GM23338 (cell line): Measurements from ENCODE around the gene ITGB2. TPM values are rescaled to one million over a fixed set of nuclear protein-coding genes. Genes with fewer than 3 reads are reported as not detected.

Source experiments
- ATAC-seq: fragments of 200-7000 bp; cut with Tn5 transposase; 3 replicates; pipeline ENCODE4 v1.9.1; 2020
- DNase-seq: peaks from one replicate; pipeline ENCODE4 v3.0.0-alpha.2; 2015; ENCODE audit warnings: low spot score
- H2AFZ ChIP-seq: fragments of 200-600 bp; sonication (generic); 2 replicates; pipeline ENCODE4 v1.8.0; 2016; ENCODE audit warnings: antibody characterized with exemption, mild to moderate bottlenecking, moderate library complexity
- H3F3A ChIP-seq: fragments of 200-600 bp; sonication (generic); replicated peaks from 2 replicates; pipeline ENCODE4 v1.8.0; 2017; ENCODE audit warnings: antibody characterized with exemption, mixed run types, low read depth
- H3K27ac ChIP-seq: fragments of 200-600 bp; sonication (generic); 2 replicates; pipeline ENCODE4 v1.6.1; 2016; ENCODE audit warnings: low read depth
- H3K27me3 ChIP-seq: fragments of 200-600 bp; sonication (generic); 2 replicates; pipeline ENCODE4 v1.8.0; 2016; ENCODE audit warnings: mild to moderate bottlenecking, mixed run types, moderate library complexity; ENCODE audit not compliant: insufficient read depth
- H3K36me3 ChIP-seq: fragments of 200-600 bp; sonication (generic); 2 replicates; pipeline ENCODE4 v1.8.0; 2016; ENCODE audit warnings: mild to moderate bottlenecking; ENCODE audit not compliant: insufficient read depth
- H3K4me1 ChIP-seq: fragments of 200-600 bp; sonication (generic); 2 replicates; pipeline ENCODE4 v1.8.0; 2016; ENCODE audit warnings: mild to moderate bottlenecking, moderate library complexity; ENCODE audit not compliant: insufficient read depth
- H3K4me2 ChIP-seq: fragments of 200-600 bp; sonication (generic); 2 replicates; pipeline ENCODE4 v1.7.1; 2017; ENCODE audit warnings: mixed run types
- H3K4me3 ChIP-seq: fragments of 200-600 bp; sonication (generic); 2 replicates; pipeline ENCODE4 v1.6.1; 2016; ENCODE audit warnings: mixed run types
- H3K79me2 ChIP-seq: fragments of 200-600 bp; sonication (generic); replicated peaks from 2 replicates; pipeline ENCODE4 v1.8.0; 2017; ENCODE audit warnings: mild to moderate bottlenecking; ENCODE audit not compliant: insufficient read depth
- H3K9me2 ChIP-seq: fragments of 200-600 bp; sonication (generic); 2 replicates; pipeline ENCODE4 v1.8.0; 2017; ENCODE audit not compliant: insufficient read depth
- H4K20me1 ChIP-seq: fragments of 200-600 bp; sonication (generic); replicated peaks from 2 replicates; pipeline ENCODE4 v1.8.0; 2017; ENCODE audit warnings: mild to moderate bottlenecking; ENCODE audit not compliant: insufficient read depth
- H3K27ac Mint-ChIP-seq: 2 replicates; pipeline ENCODE4 v1.8.0; 2020; ENCODE audit warnings: inconsistent platforms, mild to moderate bottlenecking, moderate library complexity, mixed read lengths
- H3K27me3 Mint-ChIP-seq: 3 replicates; pipeline ENCODE4 v1.8.0; 2022; ENCODE audit warnings: low read depth, mild to moderate bottlenecking, moderate library complexity, mixed read lengths, inconsistent platforms; ENCODE audit not compliant: insufficient read depth, poor library complexity
- H3K36me3 Mint-ChIP-seq: 3 replicates; pipeline ENCODE4 v1.8.0; 2021; ENCODE audit warnings: low read depth, mild to moderate bottlenecking, inconsistent platforms, moderate library complexity, mixed read lengths
- H3K4me1 Mint-ChIP-seq: 3 replicates; pipeline ENCODE4 v1.8.0; 2020; ENCODE audit warnings: mild to moderate bottlenecking, inconsistent platforms, mixed read lengths
- H3K4me3 Mint-ChIP-seq: 3 replicates; pipeline ENCODE4 v1.8.0; 2021; ENCODE audit warnings: moderate library complexity, mild to moderate bottlenecking, inconsistent platforms, mixed read lengths
- H3K9me3 Mint-ChIP-seq: 3 replicates; pipeline ENCODE4 v1.8.0; 2020; ENCODE audit warnings: moderate library complexity, mild to moderate bottlenecking, inconsistent platforms, mixed read lengths
- CREB1 ChIP-seq: fragments of 250-450 bp; sonication (Bioruptor Pico); IDR thresholded peaks from 2 replicates; pipeline ENCODE4 v1.5.0; 2020; ENCODE audit warnings: low read depth, mild to moderate bottlenecking, moderate library complexity
- CTCF ChIP-seq, 2 experiments: fragments of 200-600 bp in 1 of 2; sonication (generic) in 1 of 2; conservative IDR thresholded peaks; 2 replicates each; pipeline versions ENCODE4 v1.5.1 to v1.6.1; 2016 to 2017; ENCODE audit warnings: antibody characterized with exemption in 2 of 2, low read depth in 2 of 2, mild to moderate bottlenecking in 2 of 2, moderate library complexity in 1 of 2
- EZH2 ChIP-seq: fragments of 200-600 bp; sonication (generic); IDR thresholded peaks from one replicate; pipeline ENCODE4 v1.8.0; 2017; ENCODE audit warnings: antibody characterized with exemption, mild to moderate bottlenecking, low read depth; ENCODE audit not compliant: unreplicated experiment
- EZH2phosphoT487 ChIP-seq: fragments of 200-600 bp; sonication (generic); IDR thresholded peaks from one replicate; pipeline ENCODE4 v1.8.1; 2018; ENCODE audit warnings: antibody characterized with exemption; ENCODE audit not compliant: unreplicated experiment
- JUNB ChIP-seq: IDR thresholded peaks from one replicate; pipeline ENCODE4 v1.6.1; 2016; ENCODE audit warnings: antibody characterized with exemption; ENCODE audit not compliant: unreplicated experiment
- NANOG ChIP-seq: IDR thresholded peaks from 2 replicates; pipeline ENCODE4 v1.6.1; 2016; ENCODE audit warnings: antibody characterized with exemption, borderline replicate concordance
- REST ChIP-seq: IDR thresholded peaks from one replicate; pipeline ENCODE4 v1.6.1; 2018; ENCODE audit warnings: antibody characterized with exemption; ENCODE audit not compliant: unreplicated experiment
- STAT1 ChIP-seq: IDR thresholded peaks from one replicate; pipeline ENCODE4 v1.6.1; 2016; ENCODE audit warnings: antibody characterized with exemption; ENCODE audit not compliant: unreplicated experiment
- ZNF114 ChIP-seq: fragments of 250-450 bp; sonication (Bioruptor Pico); IDR thresholded peaks from 2 replicates; pipeline ENCODE4 v1.5.0; 2020; ENCODE audit warnings: mild to moderate bottlenecking, moderate library complexity
- polyA plus RNA-seq: library from polyadenylated mRNA; unstranded; fragments of >200 nt; fragmentation: Nextera tagmentation; extraction: Ambion mirVana; gene quantifications from 2 replicates; pipeline ENCODE4 v1.2.1, GENCODE V29; 2016
- total RNA-seq: library from RNA; depleted of rRNA; stranded (reverse); fragments of >200 nt; shearing (Covaris generic); gene quantifications from 2 replicates; pipeline ENCODE4 v1.2.3, GENCODE V29; 2014
- TF ChIP-seq, protein P1 (sequence below): IDR thresholded peaks from 2 replicates; pipeline ENCODE4 v1.6.1; 2016; ENCODE audit warnings: antibody characterized with exemption

Gene ITGB2
- total and polyA plus RNA-seq, 2 experiments from 2014 or later: 0.44 to 0.63 TPM

- TF ChIP-seq REST (no peak), EZH2phosphoT487 (no peak), CTCF (conservative IDR thresholded peaks at IDR 0.05; ENCODE audit: low read depth in 2 of 2) (no peak), JUNB (no peak), NANOG (no peak), STAT1 (no peak)
Measured at GRCh38 chr21:44881198-44881872, 39.4 kb downstream of the ITGB2 start (continued).

- Mint-ChIP-seq H3K4me1 (peaks cover 5% of the 10 kb centered on the region), H3K36me3 (no peaks in the 10 kb centered on the region), H3K4me3 (no peak overlapping the region), H3K27me3 (peaks cover 10% of the 10 kb centered on the region), H3K27ac (no peak overlapping the region), H3K9me3 (no peaks in the 10 kb centered on the region)
- H4K20me1 ChIP-seq: no peaks in the 10 kb centered on the region; the same call in 1 of the 2 replicates
- no peaks in the 10 kb centered on the region for H3K79me2 ChIP-seq
- no peaks in the 10 kb centered on the region for H3K9me2 ChIP-seq
- no peak overlapping the region for H3K4me2 ChIP-seq
- H3K36me3 ChIP-seq: no peaks in the 10 kb centered on the region
- H3K27me3 ChIP-seq: peaks cover 12% of the 10 kb centered on the region
- DNase-seq (no peak), ATAC-seq (no peak)
- H3K27ac ChIP-seq: no peak overlapping the region
- H3K4me3 ChIP-seq: no peak overlapping the region
- no peaks in the 10 kb centered on the region for H3F3A ChIP-seq
- H2AFZ ChIP-seq: no peak overlapping the region
- H3K4me1 ChIP-seq: peaks cover 2% of the 10 kb centered on the region; the same call in 1 of the 2 replicates
- no peak for TF ChIP-seq CREB1 (CRISPR knock-in tag)
- no peak for TF ChIP-seq EZH2phosphoT487
- TF ChIP-seq, protein P1, sequence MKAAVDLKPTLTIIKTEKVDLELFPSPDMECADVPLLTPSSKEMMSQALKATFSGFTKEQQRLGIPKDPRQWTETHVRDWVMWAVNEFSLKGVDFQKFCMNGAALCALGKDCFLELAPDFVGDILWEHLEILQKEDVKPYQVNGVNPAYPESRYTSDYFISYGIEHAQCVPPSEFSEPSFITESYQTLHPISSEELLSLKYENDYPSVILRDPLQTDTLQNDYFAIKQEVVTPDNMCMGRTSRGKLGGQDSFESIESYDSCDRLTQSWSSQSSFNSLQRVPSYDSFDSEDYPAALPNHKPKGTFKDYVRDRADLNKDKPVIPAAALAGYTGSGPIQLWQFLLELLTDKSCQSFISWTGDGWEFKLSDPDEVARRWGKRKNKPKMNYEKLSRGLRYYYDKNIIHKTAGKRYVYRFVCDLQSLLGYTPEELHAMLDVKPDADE: no peak
- no peak for TF ChIP-seq STAT1
- no peak for TF ChIP-seq ZNF114 (CRISPR knock-in tag)
- TF ChIP-seq EZH2: no peak
- no peak for TF ChIP-seq CTCF (conservative IDR thresholded peaks at IDR 0.05; ENCODE audit: low read depth in 2 of 2)
Measured at GRCh38 chr21:44880405-44881197, 40.1 kb downstream of the ITGB2 start.
